Measurements from ENCODE around the gene WDR62.
"Not testable (repeated sequence)": the region's sequence is repeated elsewhere in the genome, so short reads cannot be mapped to it uniquely, and the experiment has no call there.

Gene WDR62

DNA sequence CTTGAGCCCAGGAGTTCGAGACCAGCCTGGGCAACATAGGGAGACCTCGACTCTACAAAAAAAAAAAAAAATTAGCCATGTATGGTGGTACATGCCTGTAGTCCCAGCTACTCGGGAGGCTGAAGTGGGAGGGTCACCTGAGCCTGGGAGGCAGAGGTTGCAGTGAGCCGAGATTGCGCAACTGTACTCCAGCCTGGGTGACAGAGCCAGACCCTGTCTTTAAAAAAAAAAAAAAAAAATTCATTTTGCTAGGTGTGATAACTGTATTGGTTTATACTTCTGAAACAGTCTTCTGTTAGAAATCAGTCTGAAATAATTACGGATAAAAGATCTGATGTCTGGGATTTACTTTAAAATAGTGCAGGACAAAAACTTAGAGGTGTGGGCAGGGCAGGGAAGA, 13.6 kb upstream of the WDR62 start:
- H3K27me3 ChIP-seq (ENCODE audit: control insufficient read depth in 1 of 2, insufficient read depth in 2 of 2, low read length in 2 of 2); H3K27ac ChIP-seq (ENCODE audit: low read length); H3K9ac ChIP-seq (ENCODE audit: low read length in 2 of 2); H3K9me3 ChIP-seq (ENCODE audit: control insufficient read depth in 2 of 2, low read length in 2 of 2); H3K36me3 ChIP-seq (ENCODE audit: control insufficient read depth in 2 of 2, insufficient read depth in 2 of 2, low read length in 2 of 2); H3K4me3 ChIP-seq (ENCODE audit: low read length in 2 of 2): not testable (repeated sequence)
- H3K4me1 ChIP-seq (ENCODE audit: control insufficient read depth, insufficient read depth, low read length) = peaks cover 19% of the 10 kb centered on the region

DNA sequence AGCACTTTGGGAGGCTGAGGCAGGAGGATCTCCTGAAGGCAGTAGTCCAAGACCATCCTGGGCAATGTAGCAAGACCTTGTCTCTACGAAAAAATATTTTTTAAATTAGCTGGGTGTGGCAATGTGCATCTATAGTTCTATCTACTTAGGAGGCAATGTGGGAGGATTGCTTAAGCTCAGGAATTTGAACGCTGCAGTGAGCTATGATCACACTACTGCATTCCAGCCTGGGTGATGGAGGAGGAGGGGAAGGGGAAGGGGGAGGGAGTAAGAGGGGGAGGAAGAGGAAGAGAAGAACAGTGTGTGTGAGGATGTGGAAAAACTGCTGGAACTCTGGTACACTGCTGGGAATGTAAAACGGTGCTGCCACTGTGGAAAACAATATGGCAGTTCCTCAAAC, 12.9 kb upstream of the WDR62 start:
- Histone ChIP-seq H3K9me3 (ENCODE audit: control insufficient read depth in 2 of 2, low read length in 2 of 2) (no peaks in the 10 kb centered on the region), H3K4me1 (ENCODE audit: control insufficient read depth, insufficient read depth, low read length) (peaks cover 24% of the 10 kb centered on the region), H3K27ac (ENCODE audit: low read length) (peak overlapping the region; percentile 24), H3K9ac (ENCODE audit: low read length in 2 of 2) (no peak overlapping the region), H3K4me3 (ENCODE audit: low read length in 2 of 2) (no peak overlapping the region), H3K27me3 (ENCODE audit: control insufficient read depth in 1 of 2, insufficient read depth in 2 of 2, low read length in 2 of 2) (no peaks in the 10 kb centered on the region), H3K36me3 (ENCODE audit: control insufficient read depth in 2 of 2, insufficient read depth in 2 of 2, low read length in 2 of 2) (peaks cover 2 to 3% of the 10 kb centered on the region in 2 donors)

DNA sequence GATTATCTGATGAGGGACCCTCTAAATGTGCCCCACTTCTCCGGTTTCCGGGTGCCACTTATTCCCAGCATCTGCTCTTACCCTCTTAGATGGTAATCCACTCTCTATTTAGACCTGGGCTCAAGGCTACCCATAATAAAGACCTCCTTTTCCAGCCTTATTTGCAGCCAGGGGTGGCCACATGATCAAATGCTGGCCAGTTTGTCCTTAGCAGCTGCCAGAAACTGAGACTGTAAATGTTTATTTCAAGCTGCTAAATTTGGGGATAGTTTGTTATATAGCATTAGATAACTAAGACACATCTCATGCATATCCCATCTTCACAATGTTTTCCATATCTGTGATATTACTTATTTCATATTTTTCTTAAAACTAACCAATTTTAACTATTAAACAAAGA, 10.7 kb upstream of the WDR62 start:
- Histone ChIP-seq H3K27ac (ENCODE audit: low read length) (peak overlapping the region; percentile 60), H3K36me3 (ENCODE audit: control insufficient read depth in 2 of 2, insufficient read depth in 2 of 2, low read length in 2 of 2) (peaks cover 0 to 2% of the 10 kb centered on the region in 2 donors), H3K4me1 (ENCODE audit: control insufficient read depth, insufficient read depth, low read length) (peaks cover 26% of the 10 kb centered on the region), H3K4me3 (ENCODE audit: low read length in 2 of 2) (no peak overlapping the region), H3K27me3 (ENCODE audit: control insufficient read depth in 1 of 2, insufficient read depth in 2 of 2, low read length in 2 of 2) (no peaks in the 10 kb centered on the region), H3K9ac (ENCODE audit: low read length in 2 of 2) (peak overlapping the region in 1 of 2 donors; percentile 38), H3K9me3 (ENCODE audit: control insufficient read depth in 2 of 2, low read length in 2 of 2) (no peaks in the 10 kb centered on the region)

DNA sequence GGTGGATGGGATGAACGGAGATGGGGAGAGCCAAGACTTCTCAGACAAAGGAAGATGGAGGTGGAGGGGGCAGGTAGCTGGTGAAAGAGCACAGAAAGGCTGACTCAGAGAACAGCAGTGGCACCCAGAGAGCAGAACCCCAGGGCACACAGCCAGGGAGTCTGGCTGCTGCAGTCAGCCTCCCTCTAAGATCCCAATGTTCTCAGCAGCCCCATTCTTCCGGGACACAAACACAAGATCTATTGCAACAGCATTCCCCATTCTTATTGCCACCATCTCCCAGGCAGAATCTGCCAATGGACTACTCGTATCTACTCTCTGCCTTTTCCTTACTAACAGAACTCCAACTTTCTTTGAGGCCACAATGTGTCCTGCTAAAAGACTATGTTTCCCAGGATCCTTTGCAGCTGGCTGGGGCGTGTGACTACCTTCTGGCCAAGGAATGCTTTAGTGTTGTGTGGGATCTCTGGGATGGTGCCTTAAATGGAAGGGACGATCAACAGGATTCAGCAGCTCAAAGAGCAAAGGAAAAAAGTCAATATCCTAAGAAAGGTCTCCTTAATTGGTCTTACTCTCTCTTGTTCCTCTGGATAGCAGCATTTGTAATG, 8.2 kb upstream of the WDR62 start:
- Histone ChIP-seq H3K27ac (ENCODE audit: low read length) (peak overlapping the region; percentile 64), H3K27me3 (ENCODE audit: control insufficient read depth in 1 of 2, insufficient read depth in 2 of 2, low read length in 2 of 2) (no peaks in the 10 kb centered on the region), H3K36me3 (ENCODE audit: control insufficient read depth in 2 of 2, insufficient read depth in 2 of 2, low read length in 2 of 2) (no peaks in the 10 kb centered on the region), H3K4me1 (ENCODE audit: control insufficient read depth, insufficient read depth, low read length) (peaks cover 32% of the 10 kb centered on the region), H3K9me3 (ENCODE audit: control insufficient read depth in 2 of 2, low read length in 2 of 2) (no peaks in the 10 kb centered on the region), H3K4me3 (ENCODE audit: low read length in 2 of 2) (peak overlapping the region; percentile 1 to 22), H3K9ac (ENCODE audit: low read length in 2 of 2) (no peak overlapping the region)

DNA sequence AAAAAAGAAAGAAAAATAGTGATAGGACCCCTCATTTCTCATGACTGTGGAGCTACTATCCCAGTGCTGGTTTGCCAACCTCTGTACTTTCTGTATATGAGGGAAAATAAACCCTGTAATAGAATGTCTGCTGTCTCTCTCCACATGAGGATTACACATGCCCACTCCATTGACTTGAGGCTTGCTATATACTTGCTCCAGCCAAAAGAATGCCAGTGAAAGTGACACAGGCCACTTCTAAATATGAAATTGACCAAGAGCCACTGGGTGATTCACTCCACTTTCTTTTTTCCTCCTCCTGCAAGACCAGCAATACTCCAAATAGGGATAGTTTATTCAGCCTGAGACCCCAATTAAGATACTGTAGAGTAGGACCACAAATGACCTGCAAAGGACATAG, 6.9 kb upstream of the WDR62 start:
- Histone ChIP-seq H3K27ac (ENCODE audit: low read length) (no peak overlapping the region), H3K9ac (ENCODE audit: low read length in 2 of 2) (no peak overlapping the region), H3K4me3 (ENCODE audit: low read length in 2 of 2) (no peak overlapping the region), H3K9me3 (ENCODE audit: control insufficient read depth in 2 of 2, low read length in 2 of 2) (no peaks in the 10 kb centered on the region), H3K36me3 (ENCODE audit: control insufficient read depth in 2 of 2, insufficient read depth in 2 of 2, low read length in 2 of 2) (no peaks in the 10 kb centered on the region), H3K27me3 (ENCODE audit: control insufficient read depth in 1 of 2, insufficient read depth in 2 of 2, low read length in 2 of 2) (no peaks in the 10 kb centered on the region), H3K4me1 (ENCODE audit: control insufficient read depth, insufficient read depth, low read length) (peaks cover 24% of the 10 kb centered on the region)

DNA sequence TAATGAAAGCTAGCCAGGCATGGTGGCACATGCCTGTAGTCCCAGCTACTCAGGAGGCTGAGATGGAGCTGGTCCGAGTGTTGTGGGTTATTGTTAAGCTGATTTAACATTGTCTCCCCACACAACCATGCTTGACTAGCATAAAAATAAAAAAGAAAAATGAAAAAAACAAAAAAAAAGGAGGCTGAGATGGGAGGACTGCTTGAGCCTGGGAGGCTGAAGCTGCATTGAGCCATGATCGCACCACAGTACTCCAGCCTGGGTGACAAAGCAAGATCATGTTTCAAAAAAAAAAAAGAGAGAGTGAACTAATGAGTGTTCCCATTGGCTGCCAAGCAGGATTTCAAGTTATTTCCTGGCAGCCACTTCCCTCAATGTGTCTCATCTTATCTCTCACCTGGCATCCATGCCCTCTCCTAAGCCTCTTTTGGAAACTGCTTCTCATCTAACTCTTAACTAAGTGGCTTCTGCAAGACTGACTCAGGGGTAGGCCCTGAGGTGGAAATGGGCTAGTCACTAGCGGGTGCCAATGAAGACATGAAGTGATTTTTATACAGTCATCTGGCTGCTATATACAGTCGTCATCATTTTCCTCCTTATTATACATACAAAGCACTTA, 5.5 kb upstream of the WDR62 start:
- H3K9ac ChIP-seq (ENCODE audit: low read length in 2 of 2) = no peak overlapping the region
- H3K27me3 ChIP-seq (ENCODE audit: control insufficient read depth in 1 of 2, insufficient read depth in 2 of 2, low read length in 2 of 2) = no peaks in the 10 kb centered on the region
- H3K27ac ChIP-seq (ENCODE audit: low read length) = no peak overlapping the region
- peaks cover 21% of the 10 kb centered on the region for H3K4me1 ChIP-seq (ENCODE audit: control insufficient read depth, insufficient read depth, low read length)
- no peaks in the 10 kb centered on the region for H3K9me3 ChIP-seq (ENCODE audit: control insufficient read depth in 2 of 2, low read length in 2 of 2)
- no peaks in the 10 kb centered on the region for H3K36me3 ChIP-seq (ENCODE audit: control insufficient read depth in 2 of 2, insufficient read depth in 2 of 2, low read length in 2 of 2)
- H3K4me3 ChIP-seq (ENCODE audit: low read length in 2 of 2) = no peak overlapping the region

DNA sequence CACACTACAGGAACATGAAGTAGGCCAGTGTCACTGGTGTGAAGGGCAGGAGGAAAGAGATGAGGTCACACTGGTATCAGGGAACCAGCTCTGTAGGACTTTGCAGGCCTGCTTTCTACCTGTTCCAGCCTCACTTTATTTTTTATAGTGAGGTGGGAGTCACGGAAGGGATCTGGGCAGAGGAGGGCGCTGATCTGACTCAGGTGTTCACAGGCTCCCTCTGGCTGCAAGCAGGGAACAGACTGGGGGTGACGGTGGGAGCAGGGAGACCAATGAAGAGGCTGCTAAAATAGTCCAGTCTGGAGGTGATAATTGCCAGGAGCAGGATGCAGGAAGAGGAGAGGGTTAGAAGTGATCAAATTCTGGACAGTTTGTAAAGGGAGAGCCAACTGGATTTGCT, 3.5 kb upstream of the WDR62 start:
- Histone ChIP-seq H3K4me1 (ENCODE audit: control insufficient read depth, insufficient read depth, low read length) (peaks cover 23% of the 10 kb centered on the region), H3K27ac (ENCODE audit: low read length) (peak overlapping the region; percentile 31), H3K4me3 (ENCODE audit: low read length in 2 of 2) (no peak overlapping the region), H3K27me3 (ENCODE audit: control insufficient read depth in 1 of 2, insufficient read depth in 2 of 2, low read length in 2 of 2) (no peaks in the 10 kb centered on the region), H3K36me3 (ENCODE audit: control insufficient read depth in 2 of 2, insufficient read depth in 2 of 2, low read length in 2 of 2) (no peaks in the 10 kb centered on the region), H3K9me3 (ENCODE audit: control insufficient read depth in 2 of 2, low read length in 2 of 2) (no peaks in the 10 kb centered on the region), H3K9ac (ENCODE audit: low read length in 2 of 2) (peak overlapping the region in 1 of 2 donors; percentile 27)

DNA sequence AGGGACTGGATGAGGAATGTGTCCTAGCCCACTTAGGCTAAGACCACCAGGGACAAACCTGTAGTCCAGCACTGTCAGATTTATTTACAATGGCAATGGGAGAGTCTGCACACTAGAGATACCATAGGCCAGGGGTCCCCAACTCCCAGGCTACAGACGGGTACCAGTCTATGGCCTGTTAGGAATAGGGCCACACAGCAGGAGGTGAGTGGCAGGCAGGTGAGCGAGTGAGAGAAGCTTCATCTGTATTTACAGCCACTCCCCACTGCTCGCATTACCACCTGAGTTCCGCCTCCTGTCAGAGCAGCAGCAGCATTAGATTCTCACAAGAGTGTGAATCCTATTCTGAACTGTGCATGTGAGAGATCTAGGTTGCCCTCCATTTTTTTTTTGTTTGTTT, 3.1 kb upstream of the WDR62 start:
- no peak overlapping the region for H3K9ac ChIP-seq (ENCODE audit: low read length in 2 of 2)

DNA sequence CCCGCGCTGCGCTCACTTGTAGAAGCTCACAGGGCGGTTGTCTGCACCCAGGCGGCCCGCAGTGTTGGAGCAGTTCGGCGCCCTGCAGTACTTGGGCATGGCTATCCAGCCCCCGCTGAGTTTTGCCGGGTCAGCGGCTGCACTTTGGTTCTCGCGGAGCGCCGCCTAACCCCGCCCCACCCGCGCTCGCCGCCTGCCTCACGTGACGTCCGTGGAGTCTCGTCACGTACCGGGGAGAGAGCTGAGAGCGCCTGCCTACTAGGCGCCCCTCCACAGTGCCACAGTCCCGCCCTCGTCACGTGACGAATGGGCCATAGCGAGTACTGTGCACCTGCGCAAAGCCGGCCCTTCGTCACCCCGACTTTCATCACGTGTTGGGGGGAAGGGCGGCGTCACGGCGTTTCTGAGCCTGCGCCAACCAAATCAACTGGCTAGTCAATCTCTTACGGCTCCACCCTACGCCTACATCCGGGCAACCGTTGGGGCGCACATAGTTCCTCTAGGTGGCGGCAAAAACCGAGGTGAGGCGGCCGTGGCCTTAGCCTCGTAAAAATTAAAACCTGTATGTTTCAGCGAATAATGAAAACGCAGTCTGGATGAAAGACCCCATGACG, 471 bp upstream of the WDR62 start, which contains the start of gene THAP8:
THAP8 (minus strand) TSS at position 167 of the 614 bp plus-strand sequence; CDS start at position 99, 68 bp downstream.
- Histone ChIP-seq H3K4me1 (ENCODE audit: control insufficient read depth, insufficient read depth, low read length) (peaks cover 16% of the 10 kb centered on the region), H3K36me3 (ENCODE audit: control insufficient read depth in 2 of 2, insufficient read depth in 2 of 2, low read length in 2 of 2) (no peaks in the 10 kb centered on the region), H3K9me3 (ENCODE audit: control insufficient read depth in 2 of 2, low read length in 2 of 2) (no peaks in the 10 kb centered on the region), H3K9ac (ENCODE audit: low read length in 2 of 2) (peak within 1 kb of the TSS; percentile 63 to 84), H3K27ac (ENCODE audit: low read length) (peak within 1 kb of the TSS; percentile 89), H3K4me3 (ENCODE audit: low read length in 2 of 2) (peak within 1 kb of the TSS; percentile 88 to 91), H3K27me3 (ENCODE audit: control insufficient read depth in 1 of 2, insufficient read depth in 2 of 2, low read length in 2 of 2) (no peaks in the 10 kb centered on the region)

More for the DNA sequence above, 3.1 kb upstream of the WDR62 start:
- Histone ChIP-seq H3K9me3 (ENCODE audit: control insufficient read depth in 2 of 2, low read length in 2 of 2) (no peaks in the 10 kb centered on the region), H3K4me3 (ENCODE audit: low read length in 2 of 2) (no peak overlapping the region), H3K36me3 (ENCODE audit: control insufficient read depth in 2 of 2, insufficient read depth in 2 of 2, low read length in 2 of 2) (no peaks in the 10 kb centered on the region), H3K27ac (ENCODE audit: low read length) (peak overlapping the region; percentile 31), H3K27me3 (ENCODE audit: control insufficient read depth in 1 of 2, insufficient read depth in 2 of 2, low read length in 2 of 2) (no peaks in the 10 kb centered on the region), H3K4me1 (ENCODE audit: control insufficient read depth, insufficient read depth, low read length) (peaks cover 21% of the 10 kb centered on the region)

DNA sequence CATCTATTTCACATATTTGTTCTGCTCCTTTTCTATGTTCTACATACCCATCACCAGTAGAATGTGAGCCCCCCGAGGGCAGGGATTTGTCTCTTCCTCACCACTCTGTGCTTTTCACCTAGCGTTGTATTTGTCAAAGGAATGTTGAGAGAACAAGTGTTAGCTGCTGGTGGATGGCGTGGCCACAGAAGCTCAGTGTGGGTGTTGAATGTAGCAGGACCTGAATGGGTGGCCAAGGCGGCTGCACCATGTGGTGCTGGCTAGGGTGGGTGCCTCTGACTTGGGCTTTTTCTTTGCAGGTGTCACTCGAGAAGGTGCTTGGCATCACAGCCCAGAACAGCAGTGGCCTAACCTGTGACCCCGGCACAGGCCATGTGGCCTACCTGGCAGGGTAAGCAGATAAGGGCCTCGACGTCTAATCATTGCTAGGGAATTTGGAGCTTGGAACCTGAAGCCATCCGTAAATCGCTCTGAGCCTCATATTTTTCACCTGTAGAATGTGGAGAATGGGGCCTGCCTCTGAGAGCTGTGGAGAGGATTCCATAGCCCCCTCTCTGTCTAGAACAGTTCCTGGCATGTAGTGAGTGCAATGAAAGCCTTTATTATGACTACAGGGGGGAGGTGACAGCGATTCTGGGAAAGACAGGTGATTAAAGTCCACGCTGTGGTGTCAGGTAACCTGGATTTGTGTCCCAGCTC, 3.9 kb downstream of the WDR62 start:
- no peak overlapping the region for H3K9ac ChIP-seq (ENCODE audit: low read length in 2 of 2)
- no peaks in the 10 kb centered on the region for H3K9me3 ChIP-seq (ENCODE audit: control insufficient read depth in 2 of 2, low read length in 2 of 2)
- H3K4me3 ChIP-seq (ENCODE audit: low read length in 2 of 2) = no peak overlapping the region
- no peaks in the 10 kb centered on the region for H3K36me3 ChIP-seq (ENCODE audit: control insufficient read depth in 2 of 2, insufficient read depth in 2 of 2, low read length in 2 of 2)
- H3K27me3 ChIP-seq (ENCODE audit: control insufficient read depth in 1 of 2, insufficient read depth in 2 of 2, low read length in 2 of 2) = no peaks in the 10 kb centered on the region
- peaks cover 9% of the 10 kb centered on the region for H3K4me1 ChIP-seq (ENCODE audit: control insufficient read depth, insufficient read depth, low read length)
- no peak overlapping the region for H3K27ac ChIP-seq (ENCODE audit: low read length)
